HFFc6 (cell line): ENCODE measurements around the gene PTPRK. TPM values are rescaled to one million over a fixed set of nuclear protein-coding genes. Genes with fewer than 3 reads are reported as not detected.

Experiments used
- DNase-seq: peaks from one replicate; pipeline ENCODE4 v3.0.0-alpha.2; 2018
- H3K27ac Mint-ChIP-seq: 2 replicates; pipeline ENCODE4 v1.8.0; 2020; ENCODE audit warnings: mild to moderate bottlenecking, mixed read lengths
- H3K27me3 Mint-ChIP-seq: 2 replicates; pipeline ENCODE4 v1.8.0; 2021; ENCODE audit warnings: mild to moderate bottlenecking, moderate library complexity, mixed read lengths; ENCODE audit not compliant: insufficient read depth
- H3K36me3 Mint-ChIP-seq: 2 replicates; pipeline ENCODE4 v1.8.0; 2021; ENCODE audit warnings: low read depth, mixed read lengths
- H3K4me1 Mint-ChIP-seq: 2 replicates; pipeline ENCODE4 v1.8.0; 2020; ENCODE audit warnings: low read depth, mixed read lengths
- H3K4me3 Mint-ChIP-seq: 2 replicates; pipeline ENCODE4 v1.8.0; 2020; ENCODE audit warnings: mild to moderate bottlenecking, moderate library complexity, mixed read lengths
- H3K9me3 Mint-ChIP-seq: 2 replicates; pipeline ENCODE4 v1.8.0; 2020; ENCODE audit warnings: mild to moderate bottlenecking, mixed read lengths
- CTCF ChIP-seq: fragments of 200-600 bp; sonication (generic); IDR thresholded peaks from 2 replicates; pipeline ENCODE4 v1.5.0; 2021; ENCODE audit warnings: antibody characterized with exemption, mild to moderate bottlenecking
- total RNA-seq, 6 experiments: library from RNA; stranded (reverse); fragmentation: NEBNext Ultra II Directional; extraction: Animal tissue kit (Norgen Biotek cat#: 25700); gene quantifications; 2 replicates in 1 of 6; 3 replicates in 5 of 6; pipeline ENCODE4 v1.2.3, GENCODE V29; 2021

Gene PTPRK
- total RNA-seq, 6 experiments from 2014 or later = 92.8 to 104 (median 97.3) TPM

GRCh38 chr6:128323011-128323410 is 197.4 kb downstream of the PTPRK start:
- no peak for DNase-seq
- no peak overlapping the region for H3K4me3 Mint-ChIP-seq
- H3K36me3 Mint-ChIP-seq = peaks cover 18% of the 10 kb centered on the region
- H3K27me3 Mint-ChIP-seq = no peaks in the 10 kb centered on the region; the same call in 1 of the 2 replicates
- no peaks in the 10 kb centered on the region for H3K4me1 Mint-ChIP-seq
- H3K27ac Mint-ChIP-seq = no peak overlapping the region
- no peak for TF ChIP-seq CTCF
- H3K9me3 Mint-ChIP-seq = no peaks in the 10 kb centered on the region

DNA sequence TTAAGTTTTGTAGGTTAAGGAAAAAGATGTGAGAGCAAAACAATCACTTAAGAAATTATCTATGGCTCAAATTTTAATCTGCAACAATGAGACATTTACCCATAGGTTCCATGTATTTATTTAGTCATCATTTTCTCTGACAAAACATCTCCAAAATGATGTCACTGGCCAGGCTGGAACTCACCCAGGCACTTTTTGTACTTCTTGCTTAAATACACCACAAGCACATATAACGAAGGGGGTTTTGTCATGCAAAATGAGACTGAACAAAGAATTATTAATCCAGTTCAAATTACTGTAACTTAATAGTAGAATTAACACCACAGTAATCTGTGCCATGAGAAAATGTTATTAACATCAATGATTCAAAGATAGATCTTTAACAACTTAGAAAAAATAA is 200.5 kb downstream of the PTPRK start:
- TF ChIP-seq CTCF = no peak
- Mint-ChIP-seq H3K27me3 (no peaks in the 10 kb centered on the region), H3K9me3 (no peaks in the 10 kb centered on the region), H3K4me3 (no peak overlapping the region), H3K4me1 (no peaks in the 10 kb centered on the region; the same call in 1 of the 2 replicates), H3K36me3 (peaks cover 13% of the 10 kb centered on the region), H3K27ac (no peak overlapping the region)
- no peak for DNase-seq

- peaks cover 13% of the 10 kb centered on the region for H3K36me3 Mint-ChIP-seq
- no peaks in the 10 kb centered on the region for H3K27me3 Mint-ChIP-seq
- DNase-seq = no peak
- H3K4me1 Mint-ChIP-seq = no peaks in the 10 kb centered on the region; the same call in 1 of the 2 replicates
- no peak overlapping the region for H3K27ac Mint-ChIP-seq
- no peak for TF ChIP-seq CTCF
- no peaks in the 10 kb centered on the region for H3K9me3 Mint-ChIP-seq
- no peak overlapping the region for H3K4me3 Mint-ChIP-seq
These were observed 201.2 kb downstream of the PTPRK start for GRCh38 chr6:128319157-128319556.

DNA sequence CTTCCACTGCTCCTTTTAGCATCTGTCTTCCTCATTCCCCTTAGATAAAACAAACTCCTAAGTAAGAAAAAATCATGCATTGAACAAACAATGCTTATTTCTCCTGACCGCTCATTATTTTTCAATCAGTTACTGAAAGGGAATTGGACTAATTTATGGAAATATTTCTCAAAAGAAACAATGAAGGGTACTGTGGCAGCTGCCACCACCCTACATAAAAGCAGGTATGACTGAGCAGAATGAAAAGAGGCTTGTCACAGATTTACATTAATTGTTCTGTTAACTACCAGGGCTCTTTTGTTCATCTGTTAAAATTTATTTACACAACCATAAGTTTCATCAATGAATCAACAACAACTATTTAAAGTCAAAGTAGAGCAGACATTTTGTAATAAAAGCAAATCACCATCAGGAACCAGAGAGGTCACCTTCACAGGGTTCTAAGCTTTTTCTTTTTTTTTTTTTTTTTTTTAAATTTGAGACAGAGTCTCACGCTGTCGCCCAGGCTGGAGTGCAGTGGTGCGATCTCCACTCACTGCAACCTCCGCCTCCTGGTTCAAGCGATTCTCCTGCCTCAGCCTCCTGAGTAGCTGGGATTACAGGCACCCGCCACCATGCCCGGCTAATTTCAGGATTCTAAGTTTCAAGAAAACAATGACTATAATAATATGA is 204.0 kb downstream of the PTPRK start:
- Mint-ChIP-seq H3K4me3 (no peak overlapping the region), H3K27ac (no peak overlapping the region), H3K4me1 (peaks cover 4% of the 10 kb centered on the region), H3K27me3 (no peaks in the 10 kb centered on the region), H3K9me3 (no peaks in the 10 kb centered on the region), H3K36me3 (peaks cover 13% of the 10 kb centered on the region)
- no peak for TF ChIP-seq CTCF
- DNase-seq = no peak

DNA sequence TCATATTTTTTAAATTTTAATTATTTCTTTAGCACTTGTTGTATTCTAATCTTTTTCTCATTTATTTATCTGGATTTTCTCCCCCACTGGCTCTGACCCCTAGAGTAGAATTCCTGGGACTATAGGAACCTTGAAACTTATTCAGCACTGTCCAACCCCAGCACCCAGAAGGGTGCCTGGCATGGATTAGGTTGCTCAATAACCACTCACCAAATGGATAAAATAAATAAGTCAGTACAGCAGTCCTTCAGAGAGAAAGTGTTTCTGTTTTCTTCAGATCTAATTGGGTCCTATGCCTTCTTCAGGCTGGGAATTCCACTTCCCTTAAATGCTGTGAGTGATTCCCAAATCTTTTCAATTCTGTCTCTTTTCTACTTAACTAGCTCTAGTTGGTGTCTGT is 206.2 kb downstream of the PTPRK start:
- no peak for TF ChIP-seq CTCF
- Mint-ChIP-seq H3K36me3 (peaks cover 20% of the 10 kb centered on the region), H3K27me3 (no peaks in the 10 kb centered on the region), H3K4me3 (no peak overlapping the region), H3K9me3 (no peaks in the 10 kb centered on the region), H3K4me1 (peaks cover 26% of the 10 kb centered on the region), H3K27ac (no peak overlapping the region)
- no peak for DNase-seq
